Skeletal muscle tissue (tissue), 4 donors: ENCODE results near the gene RNF38. TPM values are rescaled to one million over a fixed set of nuclear protein-coding genes. Genes with fewer than 3 reads are reported as not detected.
"Not testable (repeated sequence)": the region's sequence is repeated elsewhere in the genome, so short reads cannot be mapped to it uniquely, and the experiment has no call there.

Source experiments
- H3K27ac ChIP-seq: one replicate; pipeline ENCODE4 v1.7.0; 2013; ENCODE audit warnings: mild to moderate bottlenecking, low read depth, low read length, inconsistent platforms
- H3K27me3 ChIP-seq, 3 donors: one replicate each; pipeline ENCODE4 v1.7.0; 2013; ENCODE audit warnings: low read length in 3 of 3; ENCODE audit not compliant: control insufficient read depth in 3 of 3, insufficient read depth in 3 of 3
- H3K36me3 ChIP-seq, 3 donors: one replicate each; pipeline ENCODE4 v1.7.0; 2013; ENCODE audit warnings: low read length in 3 of 3; ENCODE audit not compliant: control insufficient read depth in 3 of 3, insufficient read depth in 3 of 3
- H3K4me1 ChIP-seq, 3 donors: one replicate each; pipeline ENCODE4 v1.7.0; 2013; ENCODE audit warnings: low read length in 3 of 3, mild to moderate bottlenecking in 3 of 3; ENCODE audit not compliant: control insufficient read depth in 3 of 3, insufficient read depth in 3 of 3
- H3K4me3 ChIP-seq, 3 donors: one replicate each; pipeline ENCODE4 v1.7.0; 2013; ENCODE audit warnings: low read length in 3 of 3
- H3K9ac ChIP-seq, 3 donors: one replicate each; pipeline ENCODE4 v1.7.0; 2013; ENCODE audit warnings: low read length in 3 of 3, mild to moderate bottlenecking in 3 of 3, moderate library complexity in 2 of 3, low read depth in 1 of 3
- H3K9me3 ChIP-seq, 3 donors: one replicate each; pipeline ENCODE4 v1.7.0; 2013; ENCODE audit warnings: low read length in 3 of 3; ENCODE audit not compliant: control insufficient read depth in 3 of 3
- total RNA-seq: library from RNA; depleted of rRNA; stranded (reverse); fragments of >200 nt; gene quantifications from one replicate; pipeline ENCODE4 v1.2.3, GENCODE V29; 2014
- donor health status: Osteomylitis.

The RNF38 gene
- total RNA-seq, 1 donor from 2014 or later = 16.7 TPM

DNA sequence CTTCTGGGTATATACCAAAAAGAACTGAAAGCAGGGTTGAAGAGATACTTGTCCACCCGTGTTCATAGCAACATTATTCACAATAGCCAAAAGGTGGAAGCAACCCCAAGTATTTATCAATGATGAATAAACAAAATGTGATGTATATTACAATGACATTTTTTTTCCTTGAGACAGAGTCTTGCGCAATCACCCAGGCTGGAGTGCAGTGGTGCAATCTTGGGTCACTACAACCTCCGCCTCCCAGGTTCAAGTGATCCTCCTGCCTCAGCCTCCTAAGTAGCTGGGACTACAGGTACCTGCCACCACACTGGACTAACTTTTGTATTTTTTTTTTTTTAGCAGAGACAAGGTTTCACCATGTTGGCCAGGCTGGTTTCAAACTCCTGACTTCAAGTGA lies 11.3 kb upstream of the RNF38 start:
- H3K27me3 ChIP-seq, H3K9me3 ChIP-seq, H3K27ac ChIP-seq, H3K4me3 ChIP-seq, H3K9ac ChIP-seq, H3K4me1 ChIP-seq, H3K36me3 ChIP-seq: not testable (repeated sequence)

DNA sequence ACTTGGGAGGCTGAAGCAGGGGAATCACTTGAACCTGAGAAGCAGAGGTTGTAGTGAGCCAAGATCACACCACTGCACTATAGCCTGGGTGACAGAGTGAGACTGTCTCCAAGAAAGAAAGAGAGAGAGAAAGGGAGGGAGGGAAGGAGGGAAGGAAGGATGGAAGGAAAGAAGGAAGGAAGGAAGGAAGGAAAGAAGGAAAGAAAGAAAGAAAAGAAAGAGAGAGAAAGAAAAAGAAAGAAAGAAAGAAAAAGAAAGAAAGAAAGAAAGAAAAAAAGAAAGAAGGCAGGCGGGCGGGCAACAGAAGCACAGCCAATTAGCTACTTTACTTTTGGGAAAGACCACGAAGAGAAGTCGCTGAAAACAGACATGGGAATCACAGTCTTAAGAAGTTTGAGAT lies 9.0 kb upstream of the RNF38 start:
- not testable (repeated sequence) for H3K9ac ChIP-seq, H3K27me3 ChIP-seq, H3K4me3 ChIP-seq, H3K36me3 ChIP-seq, H3K4me1 ChIP-seq, H3K9me3 ChIP-seq, H3K27ac ChIP-seq

DNA sequence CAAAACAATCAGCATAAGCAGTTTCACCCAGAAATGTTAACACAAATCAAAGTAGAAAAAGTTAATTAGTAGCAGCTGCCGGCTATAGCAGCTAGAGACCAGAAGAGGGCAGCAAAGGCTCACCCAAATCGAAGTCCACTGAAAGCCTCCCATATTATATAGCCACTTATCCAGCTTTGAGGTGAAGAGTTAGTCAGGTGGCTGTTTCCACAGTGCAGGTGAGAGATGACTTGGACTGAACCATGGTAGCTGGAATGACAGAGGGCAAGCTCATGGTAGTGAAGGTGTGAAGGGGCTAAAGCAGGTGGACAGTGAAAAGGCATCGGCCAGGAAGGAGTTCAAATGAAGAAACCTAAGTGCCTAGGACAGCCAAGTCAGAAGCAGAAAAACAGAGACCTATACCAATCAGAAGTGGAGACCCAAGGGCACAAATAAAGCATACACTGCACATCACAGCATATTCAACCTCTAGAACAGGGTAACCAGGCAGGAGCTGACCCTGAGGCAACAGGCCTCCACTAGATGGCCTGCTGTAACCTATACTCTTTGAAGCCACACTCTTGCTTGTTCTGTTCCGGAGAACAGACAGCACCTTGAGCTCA lies 7.2 kb upstream of the RNF38 start:
- no peaks in the 10 kb centered on the region for H3K27me3 ChIP-seq
- H3K27ac ChIP-seq = no peak overlapping the region

DNA sequence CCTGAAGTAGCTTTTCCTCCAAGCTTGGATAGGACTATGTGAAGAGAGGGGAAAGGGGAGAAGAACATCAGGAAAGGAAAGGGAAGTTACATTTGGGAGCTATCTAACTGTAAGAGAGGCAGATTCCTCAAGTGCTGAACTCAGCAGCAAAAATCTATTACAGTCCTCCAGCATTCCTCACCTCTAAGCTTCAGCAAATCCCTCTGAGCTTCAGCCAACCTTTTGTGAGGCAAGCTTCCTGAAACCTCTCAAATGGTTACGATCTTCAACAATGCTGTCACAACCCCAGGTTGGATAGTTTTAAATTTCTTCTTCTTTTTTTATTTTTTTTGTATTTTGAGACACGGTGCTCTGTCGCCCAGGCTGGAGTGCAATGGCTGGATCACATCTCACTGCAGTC lies 2.5 kb upstream of the RNF38 start:
- H3K4me3 ChIP-seq = no peak overlapping the region
- H3K36me3 ChIP-seq = no peaks in the 10 kb centered on the region
- no peaks in the 10 kb centered on the region for H3K27me3 ChIP-seq
- H3K27ac ChIP-seq = no peak overlapping the region
- peaks cover 13 to 23% (median 16%) of the 10 kb centered on the region in 3 donors for H3K4me1 ChIP-seq
- no peak overlapping the region for H3K9ac ChIP-seq
- no peaks in the 10 kb centered on the region for H3K9me3 ChIP-seq

More for the DNA sequence above, 7.2 kb upstream of the RNF38 start:
- peaks cover 3 to 4% (median 3%) of the 10 kb centered on the region in 3 donors for H3K4me1 ChIP-seq
- no peaks in the 10 kb centered on the region for H3K36me3 ChIP-seq
- H3K9ac ChIP-seq = peak overlapping the region in 1 of 3 donors; percentile 26
- H3K4me3 ChIP-seq = no peak overlapping the region
- H3K9me3 ChIP-seq = no peaks in the 10 kb centered on the region

DNA sequence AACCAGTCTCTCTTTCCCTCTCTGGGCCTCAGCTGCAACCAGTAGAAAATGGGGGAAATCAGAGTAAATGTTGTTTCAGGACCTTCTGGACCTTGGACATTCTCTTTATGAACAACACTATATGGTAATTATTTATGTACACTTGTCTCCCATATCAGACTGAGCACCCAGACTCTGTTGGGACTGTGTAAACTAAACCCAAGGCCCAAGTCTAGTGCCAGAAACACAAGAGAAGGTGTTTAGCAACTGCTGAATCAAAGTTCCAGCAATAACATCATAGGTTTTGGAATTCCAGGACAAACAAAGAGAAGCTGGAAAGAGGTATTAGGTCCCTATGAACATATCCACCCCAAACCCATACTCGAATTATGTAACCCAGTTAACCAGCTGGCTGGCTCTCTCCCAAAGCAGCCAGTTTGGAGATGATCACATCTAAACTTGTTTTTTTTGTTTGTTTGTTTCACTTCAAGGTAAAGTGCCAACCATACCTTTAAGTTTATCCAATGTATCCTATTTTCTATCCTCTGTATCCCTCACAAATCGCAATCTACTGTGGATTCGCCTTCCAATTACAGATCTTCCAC lies 1.9 kb upstream of the RNF38 start:
- Histone ChIP-seq H3K27ac (peak overlapping the region; percentile 87), H3K9ac (peak overlapping the region in 2 of 3 donors; percentile 82 to 85), H3K4me3 (peak overlapping the region in 2 of 3 donors; percentile 79 to 84), H3K4me1 (peaks cover 13 to 23% (median 16%) of the 10 kb centered on the region in 3 donors), H3K27me3 (no peaks in the 10 kb centered on the region), H3K9me3 (no peaks in the 10 kb centered on the region), H3K36me3 (no peaks in the 10 kb centered on the region)

DNA sequence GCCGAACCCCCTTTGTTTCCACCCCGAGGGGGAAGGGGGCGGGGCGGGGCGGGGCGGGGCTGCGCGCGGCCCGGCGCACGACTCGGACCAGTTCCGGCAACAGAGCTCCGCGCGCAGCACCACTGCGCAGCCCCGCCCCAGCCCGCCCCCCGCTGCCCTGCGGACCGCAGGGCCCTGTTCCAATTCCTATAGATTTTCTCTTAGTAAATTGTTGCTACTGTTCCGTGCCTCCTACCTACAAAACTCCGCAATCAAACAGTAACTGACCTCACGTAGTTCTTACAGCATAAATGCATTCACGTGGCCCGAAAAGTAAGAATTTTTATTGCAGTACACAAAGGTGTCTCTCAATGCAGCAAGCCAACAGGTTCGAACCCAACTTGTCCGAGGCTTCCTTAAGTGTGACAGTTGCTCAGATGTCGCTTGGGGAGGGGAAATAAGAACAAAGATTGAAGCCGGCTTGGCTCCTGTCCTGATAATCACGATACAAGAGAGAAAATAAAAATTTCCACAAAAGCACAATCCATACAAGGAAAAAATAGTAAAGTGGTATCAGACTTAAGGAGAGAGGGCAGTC lies 1.2 kb upstream of the RNF38 start:
- peaks cover 13 to 23% (median 16%) of the 10 kb centered on the region in 3 donors for H3K4me1 ChIP-seq
- peak overlapping the region; percentile 87 for H3K27ac ChIP-seq
- H3K9me3 ChIP-seq = no peaks in the 10 kb centered on the region
- H3K9ac ChIP-seq = peak overlapping the region; percentile 77 to 85 (median 82)
- no peaks in the 10 kb centered on the region for H3K27me3 ChIP-seq
- H3K36me3 ChIP-seq = no peaks in the 10 kb centered on the region
- H3K4me3 ChIP-seq = peak overlapping the region; percentile 79 to 84 (median 82)

DNA sequence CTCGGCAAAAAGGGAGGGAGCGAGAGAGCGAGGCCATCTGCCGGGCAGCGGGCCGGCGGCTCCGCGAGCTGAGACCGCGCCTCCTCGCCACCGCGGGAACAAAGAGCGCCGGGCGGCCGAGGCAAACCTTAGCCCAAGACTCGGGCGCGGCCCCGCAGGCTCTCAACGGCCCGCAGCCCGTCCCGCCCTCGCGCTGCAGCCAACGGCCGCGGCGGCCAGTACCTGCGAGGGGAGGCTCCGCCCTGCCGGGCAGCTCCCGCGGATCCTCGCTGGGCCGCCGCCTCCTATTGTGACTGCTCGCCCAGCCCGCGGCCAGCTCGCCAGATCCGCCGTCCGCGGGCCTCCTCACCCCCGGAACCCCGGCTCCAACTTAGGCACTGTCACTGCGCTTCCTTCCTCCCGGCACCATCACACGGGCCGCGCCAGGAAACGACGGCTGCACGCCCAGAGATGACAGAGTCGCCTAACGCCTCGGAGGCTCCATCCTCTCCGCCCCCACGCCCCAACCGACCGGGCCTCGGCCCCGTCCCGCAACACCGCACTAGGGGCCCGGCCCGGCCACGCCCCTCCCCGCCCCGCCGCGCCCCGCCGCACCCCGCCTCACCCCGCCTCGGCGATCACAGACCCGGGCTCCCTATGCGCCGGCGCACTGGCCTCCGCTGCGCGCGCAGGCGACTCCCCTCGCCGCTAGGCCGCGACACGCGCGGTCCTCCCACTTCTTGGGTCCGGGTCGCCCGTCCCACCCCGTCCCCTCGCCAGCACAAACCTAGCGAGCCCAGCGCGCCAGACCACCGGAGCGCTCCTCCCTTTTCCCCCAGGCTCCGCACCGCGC lies 479 bp upstream of the RNF38 start:
- Histone ChIP-seq H3K9ac (peak overlapping the region; percentile 82 to 88 (median 83)), H3K36me3 (no peaks in the 10 kb centered on the region), H3K4me1 (peaks cover 13 to 23% (median 21%) of the 10 kb centered on the region in 3 donors), H3K27ac (peak overlapping the region; percentile 87), H3K9me3 (no peaks in the 10 kb centered on the region), H3K27me3 (no peaks in the 10 kb centered on the region), H3K4me3 (peak overlapping the region; percentile 82 to 87 (median 84))

DNA sequence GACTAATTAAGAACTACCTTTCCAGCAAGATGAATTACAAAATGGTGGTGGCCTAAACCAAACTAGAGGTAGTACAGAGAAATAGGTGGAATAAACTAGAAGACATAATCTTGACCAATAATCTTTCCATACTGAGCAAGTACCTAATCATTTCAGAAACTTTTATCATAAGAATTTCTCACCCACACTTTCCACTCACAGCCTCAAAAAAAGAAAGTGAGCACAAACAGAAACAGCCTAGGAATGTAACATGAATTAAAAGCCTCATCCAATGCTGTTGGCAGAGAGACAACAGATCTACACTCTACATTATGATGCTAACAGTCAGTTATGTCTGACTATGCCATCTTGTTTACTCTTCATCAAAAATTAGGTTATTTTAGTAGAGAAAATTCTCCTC lies 1.3 kb downstream of the RNF38 start:
- Histone ChIP-seq H3K4me3 (peak overlapping the region in 1 of 3 donors; percentile 31), H3K36me3 (no peaks in the 10 kb centered on the region), H3K27ac (peak overlapping the region; percentile 12), H3K9ac (no peak overlapping the region), H3K4me1 (peaks cover 15 to 23% (median 21%) of the 10 kb centered on the region in 3 donors), H3K9me3 (no peaks in the 10 kb centered on the region), H3K27me3 (no peaks in the 10 kb centered on the region)

DNA sequence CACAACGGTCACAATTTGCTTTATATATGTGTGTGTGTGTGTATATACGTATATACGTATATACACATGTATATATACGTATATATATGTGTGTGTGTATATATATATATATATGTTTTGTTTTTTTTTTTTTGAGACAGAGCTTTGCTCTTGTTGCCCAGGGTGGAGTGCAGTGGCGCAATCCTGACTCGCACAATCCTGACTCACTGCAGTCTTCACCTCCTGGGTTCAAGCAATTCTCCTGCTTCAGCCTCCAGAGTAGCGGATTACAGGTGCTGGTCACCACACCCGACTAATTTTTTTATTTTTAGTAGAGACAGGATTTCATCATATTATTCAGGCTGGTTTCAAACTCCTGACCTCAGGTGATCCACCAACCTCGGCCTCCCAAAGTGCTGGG lies 3.1 kb downstream of the RNF38 start:
- Histone ChIP-seq H3K36me3 (no peaks in the 10 kb centered on the region), H3K4me3 (no peak overlapping the region), H3K9ac (no peak overlapping the region), H3K27me3 (no peaks in the 10 kb centered on the region), H3K4me1 (peaks cover 18 to 29% (median 23%) of the 10 kb centered on the region in 3 donors), H3K27ac (no peak overlapping the region), H3K9me3 (no peaks in the 10 kb centered on the region)
